Esophagus muscularis mucosa (tissue), 4 donors: ENCODE results near the gene LYPD3. TPM values are rescaled to one million over a fixed set of nuclear protein-coding genes. Genes with fewer than 3 reads are reported as not detected.

Source experiments
- DNase-seq: peaks from one replicate; pipeline ENCODE4 v3.0.0-alpha.2; 2017; ENCODE audit errors: extremely low spot score
- H3K27ac ChIP-seq, 4 donors: fragments of 200-600 bp; sonication (generic); replicated peaks in 1 of 4; 1 replicate in 3 of 4; 2 replicates in 1 of 4; pipeline ENCODE4 v1.5.1; 2016 to 2019; ENCODE audit warnings: mild to moderate bottlenecking in 1 of 4
- H3K27me3 ChIP-seq, 4 donors: fragments of 200-600 bp; sonication (generic); one replicate each; pipeline versions ENCODE4 v1.5.1 to v1.6.0; 2016 to 2019
- H3K36me3 ChIP-seq, 4 donors: fragments of 200-600 bp; sonication (generic); one replicate each; pipeline ENCODE4 v1.5.1; 2016 to 2019
- H3K4me1 ChIP-seq, 4 donors: fragments of 200-600 bp; sonication (generic); one replicate each; pipeline ENCODE4 v1.5.1; 2016 to 2019
- H3K4me3 ChIP-seq, 4 donors: fragments of 200-600 bp; sonication (generic); 1 replicate in 2 of 4; 2 replicates in 2 of 4; pipeline ENCODE4 v1.5.1; 2016 to 2019; ENCODE audit warnings: mild to moderate bottlenecking in 4 of 4, moderate library complexity in 1 of 4
- H3K9me3 ChIP-seq, 4 donors: fragments of 200-600 bp; sonication (generic); 1 replicate in 3 of 4; 2 replicates in 1 of 4; pipeline ENCODE4 v1.5.1; 2016 to 2019
- EP300 ChIP-seq: sonication (generic); formaldehyde crosslinking; IDR thresholded peaks from one replicate; pipeline ENCODE4 v1.6.1; 2017; ENCODE audit warnings: antibody characterized with exemption
- POLR2A ChIP-seq: fragments of 450-650 bp; IDR thresholded peaks from one replicate; pipeline ENCODE4 v1.6.1; 2017; ENCODE audit warnings: antibody characterized with exemption, moderate library complexity, mild to moderate bottlenecking, low read depth
- POLR2AphosphoS5 ChIP-seq, 2 donors: sonication (generic); formaldehyde crosslinking; IDR thresholded peaks; one replicate each; pipeline ENCODE4 v1.6.1; 2017; ENCODE audit warnings: antibody characterized with exemption in 2 of 2
- WGBS: methylation state at CpG from one replicate; pipeline ENCODE4 v1.1.5; 2018; 5-methylcytosine and 5-hydroxymethylcytosine counted together
- intact Hi-C: fragments of 100-400 bp; cut with DNase I; formaldehyde crosslinking; loops from one replicate; pipeline ENCODE4 v1.15.1; 2023
- total RNA-seq, 4 donors: library from RNA; depleted of rRNA; stranded (reverse); fragments of >200 nt; gene quantifications; one replicate each; pipeline versions ENCODE4 v1.1.0 to v1.2.1, GENCODE V29; 2016
- TF ChIP-seq, protein P1 (sequence below), 3 experiments: fragments of 200-600 bp in 2 of 3; fragments of 450-650 bp in 1 of 3; sonication (generic) in 2 of 3; IDR thresholded peaks; one replicate each; pipeline ENCODE4 v1.5.1; 2017 to 2019; ENCODE audit warnings: antibody characterized with exemption in 3 of 3, mild to moderate bottlenecking in 2 of 3, moderate library complexity in 1 of 3

Gene LYPD3
- total RNA-seq, 4 donors from 2014 or later, result 0.42 to 1.4 (median 0.84) TPM

DNA sequence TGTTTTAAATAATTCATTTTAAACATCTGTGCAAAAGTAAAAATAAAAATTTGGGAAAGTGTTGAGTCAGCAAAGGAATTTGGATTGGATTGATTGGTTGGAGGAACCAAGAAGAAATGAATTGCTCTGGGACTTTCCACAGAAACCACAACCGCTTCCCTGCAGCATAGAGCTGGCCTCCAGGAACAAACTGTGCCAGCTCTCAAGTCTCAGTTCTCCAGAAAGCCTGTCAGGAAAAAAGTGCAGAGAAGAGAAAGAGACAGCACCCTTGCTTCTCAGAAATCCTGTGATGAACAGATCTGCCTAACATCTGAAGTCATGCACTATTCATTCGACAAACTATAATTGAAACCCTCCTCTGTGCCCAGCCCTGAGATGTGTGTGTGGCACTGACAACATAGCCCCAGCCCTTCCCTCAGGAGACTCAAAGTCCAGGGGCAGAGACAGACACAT, 14.8 kb downstream of the LYPD3 start:
- peaks cover 0 to 9% (median 6%) of the 10 kb centered on the region in 4 donors for H3K4me1 ChIP-seq
- WGBS, result 64% methylated on average over 2 of the region's 2 CpGs
- H3K27me3 ChIP-seq, result no peaks in the 10 kb centered on the region
- no peak overlapping the region for H3K4me3 ChIP-seq
- intact Hi-C loops, result no loop called here
- no peaks in the 10 kb centered on the region for H3K9me3 ChIP-seq
- H3K27ac ChIP-seq, result no peak overlapping the region
- no peak for DNase-seq
- H3K36me3 ChIP-seq, result no peaks in the 10 kb centered on the region
- TF ChIP-seq EP300, result no peak
- TF ChIP-seq POLR2A, result no peak
- TF ChIP-seq, protein P1, sequence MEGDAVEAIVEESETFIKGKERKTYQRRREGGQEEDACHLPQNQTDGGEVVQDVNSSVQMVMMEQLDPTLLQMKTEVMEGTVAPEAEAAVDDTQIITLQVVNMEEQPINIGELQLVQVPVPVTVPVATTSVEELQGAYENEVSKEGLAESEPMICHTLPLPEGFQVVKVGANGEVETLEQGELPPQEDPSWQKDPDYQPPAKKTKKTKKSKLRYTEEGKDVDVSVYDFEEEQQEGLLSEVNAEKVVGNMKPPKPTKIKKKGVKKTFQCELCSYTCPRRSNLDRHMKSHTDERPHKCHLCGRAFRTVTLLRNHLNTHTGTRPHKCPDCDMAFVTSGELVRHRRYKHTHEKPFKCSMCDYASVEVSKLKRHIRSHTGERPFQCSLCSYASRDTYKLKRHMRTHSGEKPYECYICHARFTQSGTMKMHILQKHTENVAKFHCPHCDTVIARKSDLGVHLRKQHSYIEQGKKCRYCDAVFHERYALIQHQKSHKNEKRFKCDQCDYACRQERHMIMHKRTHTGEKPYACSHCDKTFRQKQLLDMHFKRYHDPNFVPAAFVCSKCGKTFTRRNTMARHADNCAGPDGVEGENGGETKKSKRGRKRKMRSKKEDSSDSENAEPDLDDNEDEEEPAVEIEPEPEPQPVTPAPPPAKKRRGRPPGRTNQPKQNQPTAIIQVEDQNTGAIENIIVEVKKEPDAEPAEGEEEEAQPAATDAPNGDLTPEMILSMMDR (IDR thresholded peaks at IDR 0.05), result no peak
- no peak for TF ChIP-seq POLR2AphosphoS5 (IDR thresholded peaks at IDR 0.05)

DNA sequence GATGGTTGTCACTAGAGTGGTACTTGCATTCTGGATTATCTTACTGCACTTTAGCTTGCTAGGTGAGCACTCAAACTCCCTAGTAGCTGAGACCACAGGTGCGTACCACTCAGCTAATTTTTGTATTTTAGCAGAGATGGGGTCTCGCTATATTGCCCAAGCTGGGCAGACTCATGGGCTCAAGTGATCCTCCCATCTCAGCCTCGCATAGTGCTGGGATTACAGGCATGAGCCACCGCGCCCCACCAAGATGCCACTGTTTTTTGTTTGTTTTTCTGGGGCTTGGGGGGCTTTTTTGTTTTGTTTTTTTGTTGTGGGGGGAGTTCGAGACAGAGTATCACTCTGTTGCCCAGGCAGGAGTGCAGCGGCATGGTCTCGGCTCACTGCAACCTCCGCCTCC, 17.8 kb downstream of the LYPD3 start:
- no peak for DNase-seq
- no peak for TF ChIP-seq POLR2A
- no peak for TF ChIP-seq POLR2AphosphoS5 (IDR thresholded peaks at IDR 0.05)
- TF ChIP-seq EP300, result no peak
- TF ChIP-seq, protein P1 (IDR thresholded peaks at IDR 0.05), result no peak
- Histone ChIP-seq H3K4me3 (no peak overlapping the region), H3K27me3 (no peaks in the 10 kb centered on the region), H3K9me3 (no peaks in the 10 kb centered on the region), H3K36me3 (no peaks in the 10 kb centered on the region), H3K27ac (no peak overlapping the region), H3K4me1 (peaks cover 0 to 7% (median 3%) of the 10 kb centered on the region in 4 donors)
- 92% methylated on average over 9 of the region's 9 CpGs for WGBS
- intact Hi-C loops, result loop anchor here (1.0 kb wide), 1 partner anchor 72 kb away; no protein-coding TSS in a partner anchor

DNA sequence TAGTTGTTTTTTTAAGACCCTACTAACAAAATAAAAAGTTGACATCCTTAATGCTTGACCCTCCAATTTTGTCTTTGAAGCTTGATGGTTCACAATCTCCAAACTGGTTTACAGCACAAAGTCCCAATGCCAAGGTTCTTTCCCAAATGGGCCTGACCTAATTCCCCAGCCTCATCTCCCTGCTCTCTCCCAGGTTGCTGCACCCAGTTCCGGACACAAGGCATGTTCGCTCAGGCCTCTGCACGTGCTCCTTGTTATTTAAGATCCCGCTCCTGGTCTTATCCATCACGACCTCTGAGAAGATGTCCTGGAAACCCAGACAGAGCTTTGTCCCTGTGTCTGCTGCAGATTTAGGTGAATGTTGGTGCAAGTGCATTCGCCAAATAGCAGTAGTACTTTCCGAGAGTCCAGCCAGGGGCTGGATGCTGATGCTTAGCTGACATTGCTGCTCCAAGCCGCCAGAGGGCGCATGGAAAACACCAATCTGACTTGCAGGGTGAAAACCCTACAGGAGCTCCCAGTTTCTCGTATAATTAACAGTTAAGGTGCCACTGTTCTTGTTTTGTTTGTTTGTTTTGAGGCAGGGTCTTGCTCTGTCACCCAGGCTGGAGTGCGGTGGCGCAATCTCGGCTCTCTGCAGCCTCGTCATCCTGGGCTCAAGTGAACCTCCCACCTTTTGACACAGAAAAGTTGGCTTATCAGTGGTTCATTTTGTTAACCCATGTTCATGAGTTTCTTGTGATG, 18.5 kb downstream of the LYPD3 start:
- no peaks in the 10 kb centered on the region for H3K27me3 ChIP-seq
- H3K9me3 ChIP-seq, result no peaks in the 10 kb centered on the region
- DNase-seq, result no peak
- no peak overlapping the region for H3K27ac ChIP-seq
- 31% methylated on average over 11 of the region's 14 CpGs for WGBS
- TF ChIP-seq POLR2A, result no peak
- TF ChIP-seq, protein P1 (IDR thresholded peaks at IDR 0.05), result peak; percentile 93 to 98 (median 96)
- peak in 1 of 2 donors; percentile 33 for TF ChIP-seq POLR2AphosphoS5 (IDR thresholded peaks at IDR 0.05)
- no peak for TF ChIP-seq EP300
- intact Hi-C loops, result loop anchor here (1.0 kb wide), 1 partner anchor 72 kb away; no protein-coding TSS in a partner anchor
- H3K4me3 ChIP-seq, result no peak overlapping the region
- H3K4me1 ChIP-seq, result peaks cover 0 to 7% (median 3%) of the 10 kb centered on the region in 4 donors
- H3K36me3 ChIP-seq, result no peaks in the 10 kb centered on the region

DNA sequence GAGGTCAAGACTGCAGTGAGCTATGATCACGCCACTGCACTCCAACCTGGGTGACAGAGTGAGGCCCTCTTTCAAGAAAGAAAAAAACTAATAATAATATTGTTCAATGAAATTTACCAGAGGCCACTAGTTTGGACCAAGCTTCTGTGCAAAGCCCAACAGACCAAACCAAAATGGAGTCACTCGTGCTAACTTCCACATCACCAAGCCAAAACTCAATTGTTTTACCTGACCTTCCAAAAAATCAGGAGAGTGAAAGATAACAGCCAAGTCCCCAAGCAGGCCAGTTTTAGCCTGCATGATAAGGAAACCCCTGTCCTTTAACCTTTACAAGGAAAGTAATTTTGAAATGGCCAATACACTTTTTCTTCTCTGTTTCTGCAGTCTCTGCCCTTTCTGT, 20.0 kb downstream of the LYPD3 start:
- WGBS, result 89% methylated on average over 2 of the region's 2 CpGs
- no peak for TF ChIP-seq POLR2AphosphoS5 (IDR thresholded peaks at IDR 0.05)
- no peak for TF ChIP-seq EP300
- TF ChIP-seq, protein P1 (IDR thresholded peaks at IDR 0.05), result no peak
- no peak for TF ChIP-seq POLR2A
- no peak overlapping the region for H3K4me3 ChIP-seq

More for the DNA sequence above, 20.0 kb downstream of the LYPD3 start:
- H3K9me3 ChIP-seq, result no peaks in the 10 kb centered on the region
- H3K27ac ChIP-seq, result no peak overlapping the region
- peaks cover 0 to 7% (median 3%) of the 10 kb centered on the region in 4 donors for H3K4me1 ChIP-seq
- H3K36me3 ChIP-seq, result no peaks in the 10 kb centered on the region
- H3K27me3 ChIP-seq, result no peaks in the 10 kb centered on the region
- DNase-seq, result no peak
- intact Hi-C loops, result no loop called here
